ENCODE measurements around the gene KRTAP10-4.

DNA sequence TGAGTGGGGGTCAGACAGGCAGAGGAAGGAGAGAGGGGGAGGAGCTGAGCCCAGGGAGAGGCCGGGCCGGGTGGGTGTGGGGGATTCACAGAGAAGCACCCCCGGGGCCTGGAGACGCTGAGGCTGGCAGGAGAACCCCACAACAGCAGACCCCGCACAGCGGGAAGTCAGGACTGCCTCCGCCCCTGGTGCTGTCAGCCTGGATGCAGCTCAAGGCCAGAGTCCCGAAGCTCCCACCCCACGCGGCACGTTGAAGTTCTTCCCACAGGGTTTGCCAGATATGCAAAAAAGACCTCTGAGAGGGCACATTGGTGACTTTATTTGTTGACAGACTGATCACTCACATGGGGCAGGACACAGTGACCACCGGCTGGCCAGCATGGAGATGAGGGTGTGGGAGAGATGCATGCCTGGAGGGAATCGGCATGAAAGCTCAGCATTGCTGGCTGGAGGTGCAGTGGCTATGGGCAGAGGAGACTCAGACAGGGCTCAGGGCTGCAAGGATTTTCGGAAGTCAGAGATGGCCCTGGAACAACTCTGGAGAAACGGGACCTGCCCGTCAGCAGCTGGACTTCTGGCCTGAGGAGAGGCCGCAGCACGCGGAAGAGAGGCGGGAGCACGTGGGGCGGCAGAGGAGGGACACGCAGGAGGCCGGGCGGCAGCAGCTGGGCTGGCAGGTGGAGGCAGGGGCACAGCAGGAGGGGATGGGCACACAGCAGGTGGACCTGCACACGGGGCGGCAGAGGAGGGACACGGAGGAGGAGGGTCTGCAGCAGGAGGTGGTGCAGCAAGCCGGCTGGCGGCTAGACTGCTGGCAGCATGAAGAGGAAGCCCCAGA, 15.8 kb upstream of the KRTAP10-4 start:
- TF ChIP-seq TAF1 (IDR thresholded peaks at IDR 0.05; ENCODE audit: low read depth, low read length) (no peak), POLR2A (IDR thresholded peaks at IDR 0.05; ENCODE audit: low read depth, low read length) (no peak), POLR2AphosphoS5 (IDR thresholded peaks at IDR 0.05; ENCODE audit: low read depth, low read length) (no peak), SPI1 (IDR thresholded peaks at IDR 0.05; ENCODE audit: low read depth, low read length) (no peak)

Measured in GM12891 (cell line).